Mesenchymal stem cell (in vitro differentiated cells and primary cell): ENCODE results near the gene OR2T2.
"Not testable (repeated sequence)": the region's sequence is repeated elsewhere in the genome, so short reads cannot be mapped to it uniquely, and the experiment has no call there.

Experiments used
- DNase-seq: peaks from one replicate; pipeline ENCODE4 v3.0.0-alpha.2; 2013
- H2AFZ ChIP-seq: one replicate; pipeline ENCODE4 v1.6.1; 2013; ENCODE audit warnings: low read depth, mild to moderate bottlenecking, control low read depth, inconsistent platforms, low read length, moderate library complexity
- H2AK5ac ChIP-seq: 2 replicates; pipeline ENCODE4 v1.6.1; 2013; ENCODE audit warnings: low read length, moderate library complexity, mild to moderate bottlenecking, inconsistent platforms; ENCODE audit not compliant: severe bottlenecking
- H2BK120ac ChIP-seq: one replicate; pipeline ENCODE4 v1.6.1; 2013; ENCODE audit warnings: low read depth, mild to moderate bottlenecking, inconsistent platforms, low read length, moderate library complexity
- H2BK12ac ChIP-seq, 2 experiments: one replicate each; pipeline ENCODE4 v1.6.1; 2013; ENCODE audit warnings: inconsistent platforms in 2 of 2, low read length in 2 of 2, mild to moderate bottlenecking in 2 of 2, moderate library complexity in 2 of 2, control low read depth in 1 of 2
- H2BK15ac ChIP-seq: one replicate; pipeline ENCODE4 v1.6.1; 2013; ENCODE audit warnings: mild to moderate bottlenecking, low read depth, inconsistent platforms; ENCODE audit not compliant: poor library complexity, severe bottlenecking
- H2BK5ac ChIP-seq: 2 replicates; pipeline ENCODE4 v1.6.1; 2013; ENCODE audit warnings: low read depth, mild to moderate bottlenecking, low read length, control low read depth, inconsistent platforms; ENCODE audit not compliant: poor library complexity, severe bottlenecking
- H3K14ac ChIP-seq, 2 experiments: one replicate each; pipeline ENCODE4 v1.6.1; 2013; ENCODE audit warnings: inconsistent platforms in 2 of 2, low read length in 2 of 2, control low read depth in 1 of 2, mild to moderate bottlenecking in 1 of 2, moderate library complexity in 1 of 2
- H3K18ac ChIP-seq, 2 experiments: one replicate each; pipeline ENCODE4 v1.6.1; 2013; ENCODE audit warnings: inconsistent platforms in 2 of 2, low read length in 2 of 2, control low read depth in 1 of 2, low read depth in 1 of 2, mild to moderate bottlenecking in 1 of 2
- H3K23ac ChIP-seq, 2 experiments: one replicate each; pipeline ENCODE4 v1.6.1; 2013; ENCODE audit warnings: inconsistent platforms in 2 of 2, low read length in 2 of 2, mild to moderate bottlenecking in 2 of 2, moderate library complexity in 2 of 2, control low read depth in 1 of 2
- H3K27ac ChIP-seq: 2 replicates; pipeline ENCODE4 v1.5.1; 2013; ENCODE audit warnings: mild to moderate bottlenecking, moderate library complexity, low read length, control low read depth, inconsistent platforms; ENCODE audit not compliant: poor library complexity, severe bottlenecking
- H3K27me3 ChIP-seq, 2 experiments: 2 replicates each; pipeline versions ENCODE4 v1.6.1 to v1.7.0; 2013; ENCODE audit warnings: low read length in 2 of 2, mild to moderate bottlenecking in 2 of 2, moderate library complexity in 2 of 2, control low read depth in 1 of 2, inconsistent platforms in 1 of 2; ENCODE audit not compliant: control insufficient read depth in 1 of 2, insufficient read depth in 1 of 2
- H3K36me3 ChIP-seq, 2 experiments: 2 replicates each; pipeline versions ENCODE4 v1.6.1 to v1.7.0; 2013; ENCODE audit warnings: low read length in 2 of 2, control low read depth in 1 of 2, inconsistent platforms in 1 of 2, low read depth in 1 of 2, mild to moderate bottlenecking in 1 of 2; ENCODE audit not compliant: insufficient read depth in 2 of 2, control insufficient read depth in 1 of 2
- H3K4ac ChIP-seq, 2 experiments: one replicate each; pipeline ENCODE4 v1.6.1; 2013; ENCODE audit warnings: inconsistent platforms in 2 of 2, low read length in 2 of 2, mild to moderate bottlenecking in 2 of 2, moderate library complexity in 2 of 2, control low read depth in 1 of 2, low read depth in 1 of 2
- H3K4me1 ChIP-seq: 2 replicates; pipeline ENCODE4 v1.6.1; 2013; ENCODE audit warnings: low read depth, low read length, control low read depth; ENCODE audit not compliant: control insufficient read depth, insufficient read depth
- H3K4me2 ChIP-seq: 2 replicates; pipeline ENCODE4 v1.6.1; 2013; ENCODE audit warnings: low read length, mild to moderate bottlenecking, inconsistent platforms; ENCODE audit not compliant: poor library complexity, severe bottlenecking
- H3K4me3 ChIP-seq, 2 experiments: 2 replicates each; pipeline versions ENCODE4 v1.5.1 to v1.7.0; 2013; ENCODE audit warnings: low read length in 2 of 2, mild to moderate bottlenecking in 2 of 2, control low read depth in 1 of 2, low read depth in 1 of 2; ENCODE audit not compliant: insufficient read depth in 1 of 2
- H3K79me1 ChIP-seq: replicated peaks from 2 replicates; pipeline ENCODE4 v1.6.1; 2013; ENCODE audit warnings: mild to moderate bottlenecking, control low read depth, low read length, inconsistent platforms; ENCODE audit not compliant: poor library complexity, severe bottlenecking
- H3K9ac ChIP-seq: 2 replicates; pipeline ENCODE4 v1.7.0; 2013; ENCODE audit warnings: mild to moderate bottlenecking, low read length, moderate library complexity
- H3K9me3 ChIP-seq: 2 replicates; pipeline ENCODE4 v1.7.0; 2013; ENCODE audit warnings: mild to moderate bottlenecking, low read length; ENCODE audit not compliant: control insufficient read depth
- H4K8ac ChIP-seq: one replicate; pipeline ENCODE4 v1.6.1; 2013; ENCODE audit warnings: inconsistent platforms, mild to moderate bottlenecking, low read length, moderate library complexity
- H4K91ac ChIP-seq: one replicate; pipeline ENCODE4 v1.6.1; 2013; ENCODE audit warnings: mild to moderate bottlenecking, low read length, inconsistent platforms
- WGBS: methylation state at CpG from one replicate; pipeline ENCODE4 v1.1.7; 2013; ENCODE audit warnings: mixed read lengths; 5-methylcytosine and 5-hydroxymethylcytosine counted together

OR2T2 gene

GRCh38 chr1:248500305-248501035 lies 55.0 kb downstream of the OR2T2 start:
- not testable (repeated sequence) for H2BK15ac ChIP-seq, H2BK5ac ChIP-seq, H3K23ac ChIP-seq, H3K36me3 ChIP-seq, H3K9me3 ChIP-seq, H3K4me2 ChIP-seq, H2BK120ac ChIP-seq, H3K18ac ChIP-seq, H3K27me3 ChIP-seq, H2BK12ac ChIP-seq, H2AK5ac ChIP-seq, H3K9ac ChIP-seq, H3K4me3 ChIP-seq, H3K4me1 ChIP-seq, H3K27ac ChIP-seq, H4K91ac ChIP-seq, H2AFZ ChIP-seq, H3K4ac ChIP-seq, DNase-seq, H3K14ac ChIP-seq, H3K79me1 ChIP-seq, H4K8ac ChIP-seq
- WGBS = no CpG with 5 or more reads among the region's 2 CpGs
